Panc1 (cell line): ENCODE results near the gene FPR3. TPM values are rescaled to one million over a fixed set of nuclear protein-coding genes. Genes with fewer than 3 reads are reported as not detected.

Source experiments
- ATAC-seq: fragments of 200-7000 bp; cut with Tn5 transposase; 2 replicates; pipeline ENCODE4 v1.9.1; 2020; ENCODE audit warnings: mild to moderate bottlenecking, moderate library complexity
- BruUV-seq: library from RNA; stranded (reverse); fragments of 400-500 nt; replicated peaks from 2 replicates; lab custom pipeline; 2021; lab: Mats Ljungman, UMichigan
- CTCF ChIA-PET: fragments of 300-600 bp; sonication (Branson Sonifier 250); formaldehyde crosslinking; loops from one replicate; lab custom pipeline; 2022; ENCODE audit warnings: antibody characterized with exemption; lab: Charles Lee
- POLR2A ChIA-PET: fragments of 300-600 bp; sonication (Branson Sonifier 250); formaldehyde crosslinking; loops from one replicate; lab custom pipeline; 2022; ENCODE audit warnings: antibody characterized with exemption; lab: Charles Lee
- DNase-seq: peaks from one replicate; pipeline ENCODE4 v3.0.0-alpha.2; 2010; ENCODE audit warnings: low read depth, low spot score
- H3K27ac ChIP-seq: 2 replicates; pipeline ENCODE4 v1.5.1; 2011; ENCODE audit warnings: mild to moderate bottlenecking, low read length, inconsistent platforms
- H3K27me3 ChIP-seq: fragments of 200-500 bp; sonication (Bioruptor generic); 2 replicates; pipeline ENCODE4 v1.6.0; 2014; ENCODE audit warnings: low read length, inconsistent platforms; ENCODE audit not compliant: control insufficient read depth, insufficient read depth
- H3K36me3 ChIP-seq: fragments of 200-500 bp; sonication (Bioruptor generic); 2 replicates; pipeline ENCODE4 v1.5.1; 2014; ENCODE audit warnings: inconsistent platforms, mild to moderate bottlenecking, low read length, moderate library complexity; ENCODE audit not compliant: control insufficient read depth, insufficient read depth
- H3K4me1 ChIP-seq: 2 replicates; pipeline ENCODE4 v1.5.1; 2011; ENCODE audit warnings: inconsistent platforms, mild to moderate bottlenecking, low read length, moderate library complexity; ENCODE audit not compliant: control insufficient read depth, insufficient read depth
- H3K4me3 ChIP-seq, 2 experiments: 2 replicates each; pipeline ENCODE4 v1.5.1; 2011 to 2012; ENCODE audit warnings: low read depth in 2 of 2, low read length in 2 of 2, mild to moderate bottlenecking in 2 of 2, inconsistent platforms in 1 of 2, moderate library complexity in 1 of 2
- H3K9me3 ChIP-seq: fragments of 200-500 bp; sonication (Bioruptor generic); 2 replicates; pipeline ENCODE4 v1.5.1; 2014; ENCODE audit warnings: low read depth, mild to moderate bottlenecking, inconsistent platforms, low read length, moderate library complexity; ENCODE audit not compliant: control insufficient read depth, insufficient read depth
- POLR2AphosphoS5 ChIP-seq: IDR thresholded peaks from 2 replicates; pipeline ENCODE4 v1.6.1; 2012; ENCODE audit warnings: mild to moderate bottlenecking, low read depth, low read length, moderate library complexity
- SIN3A ChIP-seq: IDR thresholded peaks from 2 replicates; pipeline ENCODE4 v1.6.1; 2012; ENCODE audit warnings: low read depth, mild to moderate bottlenecking, low read length, moderate library complexity, borderline replicate concordance; ENCODE audit not compliant: insufficient read depth
- TCF7L2 ChIP-seq: IDR thresholded peaks from 2 replicates; pipeline ENCODE4 v1.6.1; 2011; ENCODE audit warnings: mild to moderate bottlenecking, low read depth, low read length, inconsistent platforms
- in situ Hi-C: cut with HindIII; loops from 2 replicates; pipeline ENCODE4 v1.10.0; 2016; ENCODE audit warnings: low sequenced_read_pairs, low pct_unique_long_range_greater_than_20kb
- intact Hi-C: fragments of 100-400 bp; cut with micrococcal nuclease; formaldehyde crosslinking; loops from one replicate; pipeline ENCODE4 v1.10.0; 2022; ENCODE audit not compliant: unreplicated experiment
- total RNA-seq: library from RNA; stranded (reverse); gene quantifications from one replicate; pipeline ENCODE4 v1.2.1, GENCODE V29; 2021; ENCODE audit not compliant: unreplicated experiment
- TF ChIP-seq, protein P1 (sequence below), 2 experiments: IDR thresholded peaks; 2 replicates each; pipeline ENCODE4 v1.6.1; 2011 to 2012; ENCODE audit warnings: low read depth in 2 of 2, control low read depth in 1 of 2, low read length in 1 of 2, mild to moderate bottlenecking in 1 of 2, moderate library complexity in 1 of 2; ENCODE audit not compliant: insufficient read depth in 1 of 2
- TF ChIP-seq, protein P2 (sequence below): fragments of 450-650 bp; IDR thresholded peaks from 2 replicates; pipeline ENCODE4 v1.5.1; 2017; ENCODE audit warnings: mild to moderate bottlenecking

The FPR3 gene
- total RNA-seq, 1 experiment from 2014 or later = 0.08 TPM

DNA sequence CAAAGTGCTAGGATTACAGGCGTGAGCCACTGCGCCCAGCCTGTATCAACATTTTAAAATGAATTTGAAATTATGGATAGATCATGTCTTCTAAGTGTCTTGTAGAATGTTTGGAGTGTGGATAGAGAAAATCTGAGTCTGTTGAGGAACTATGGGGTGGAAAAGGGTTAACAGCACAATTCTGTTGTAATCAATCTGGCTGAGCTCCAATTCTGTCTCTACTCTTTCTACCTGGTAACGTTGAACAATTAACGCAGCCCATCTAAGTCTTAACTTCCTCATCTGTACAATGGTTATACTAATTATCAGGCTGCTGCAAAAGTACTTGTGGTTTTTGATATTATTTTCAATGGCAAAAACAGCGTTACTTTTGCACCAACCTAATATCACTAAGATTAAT, 29.9 kb upstream of the FPR3 start:
- no peaks in the 10 kb centered on the region for H3K9me3 ChIP-seq
- no peaks in the 10 kb centered on the region; the same call in 1 of the 2 replicates for H3K27me3 ChIP-seq
- no TSS peak for BruUV-seq
- H3K36me3 ChIP-seq = no peaks in the 10 kb centered on the region
- no peak overlapping the region for H3K27ac ChIP-seq
- H3K4me1 ChIP-seq = no peaks in the 10 kb centered on the region
- in situ Hi-C loops (no loop called here), intact Hi-C loops (no loop called here)
- TF ChIP-seq, protein P1, sequence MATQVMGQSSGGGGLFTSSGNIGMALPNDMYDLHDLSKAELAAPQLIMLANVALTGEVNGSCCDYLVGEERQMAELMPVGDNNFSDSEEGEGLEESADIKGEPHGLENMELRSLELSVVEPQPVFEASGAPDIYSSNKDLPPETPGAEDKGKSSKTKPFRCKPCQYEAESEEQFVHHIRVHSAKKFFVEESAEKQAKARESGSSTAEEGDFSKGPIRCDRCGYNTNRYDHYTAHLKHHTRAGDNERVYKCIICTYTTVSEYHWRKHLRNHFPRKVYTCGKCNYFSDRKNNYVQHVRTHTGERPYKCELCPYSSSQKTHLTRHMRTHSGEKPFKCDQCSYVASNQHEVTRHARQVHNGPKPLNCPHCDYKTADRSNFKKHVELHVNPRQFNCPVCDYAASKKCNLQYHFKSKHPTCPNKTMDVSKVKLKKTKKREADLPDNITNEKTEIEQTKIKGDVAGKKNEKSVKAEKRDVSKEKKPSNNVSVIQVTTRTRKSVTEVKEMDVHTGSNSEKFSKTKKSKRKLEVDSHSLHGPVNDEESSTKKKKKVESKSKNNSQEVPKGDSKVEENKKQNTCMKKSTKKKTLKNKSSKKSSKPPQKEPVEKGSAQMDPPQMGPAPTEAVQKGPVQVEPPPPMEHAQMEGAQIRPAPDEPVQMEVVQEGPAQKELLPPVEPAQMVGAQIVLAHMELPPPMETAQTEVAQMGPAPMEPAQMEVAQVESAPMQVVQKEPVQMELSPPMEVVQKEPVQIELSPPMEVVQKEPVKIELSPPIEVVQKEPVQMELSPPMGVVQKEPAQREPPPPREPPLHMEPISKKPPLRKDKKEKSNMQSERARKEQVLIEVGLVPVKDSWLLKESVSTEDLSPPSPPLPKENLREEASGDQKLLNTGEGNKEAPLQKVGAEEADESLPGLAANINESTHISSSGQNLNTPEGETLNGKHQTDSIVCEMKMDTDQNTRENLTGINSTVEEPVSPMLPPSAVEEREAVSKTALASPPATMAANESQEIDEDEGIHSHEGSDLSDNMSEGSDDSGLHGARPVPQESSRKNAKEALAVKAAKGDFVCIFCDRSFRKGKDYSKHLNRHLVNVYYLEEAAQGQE (IDR thresholded peaks at IDR 0.05; ENCODE audit: insufficient read depth in 1 of 2, low read depth in 2 of 2, low read length in 1 of 2) = no peak
- DNase-seq (no peak), ATAC-seq (no peak)
- no peak overlapping the region for H3K4me3 ChIP-seq
- ChIA-PET CTCF (no interaction called here), POLR2A (no interaction called here)

DNA sequence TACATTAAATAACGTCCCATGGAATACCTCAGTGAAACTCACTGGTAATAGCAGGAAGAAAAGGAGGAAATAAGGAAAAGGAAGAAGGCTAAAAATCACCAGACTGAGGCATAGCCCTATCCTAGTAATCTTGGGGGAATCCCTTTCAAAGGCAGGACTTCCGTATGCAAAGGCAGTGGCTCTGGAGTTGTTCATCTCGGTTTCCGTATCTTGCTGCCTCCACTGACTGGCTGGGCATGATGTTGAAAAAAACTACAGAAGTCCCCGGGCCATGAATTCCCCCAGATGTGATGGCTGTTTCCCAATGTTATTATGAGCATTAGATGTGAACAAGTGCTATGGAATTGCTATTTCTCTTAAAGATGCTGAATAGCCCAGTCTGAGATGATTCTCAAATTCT, 28.5 kb upstream of the FPR3 start:
- H3K27ac ChIP-seq = no peak overlapping the region
- H3K4me1 ChIP-seq = no peaks in the 10 kb centered on the region
- no peak for DNase-seq
- in situ Hi-C loops = no loop called here
- TF ChIP-seq TCF7L2 (no peak), POLR2AphosphoS5 (no peak), SIN3A (no peak)
- TF ChIP-seq, protein P1 (IDR thresholded peaks at IDR 0.05; ENCODE audit: insufficient read depth in 1 of 2, low read depth in 2 of 2, low read length in 1 of 2) = no peak
- TF ChIP-seq, protein P2, sequence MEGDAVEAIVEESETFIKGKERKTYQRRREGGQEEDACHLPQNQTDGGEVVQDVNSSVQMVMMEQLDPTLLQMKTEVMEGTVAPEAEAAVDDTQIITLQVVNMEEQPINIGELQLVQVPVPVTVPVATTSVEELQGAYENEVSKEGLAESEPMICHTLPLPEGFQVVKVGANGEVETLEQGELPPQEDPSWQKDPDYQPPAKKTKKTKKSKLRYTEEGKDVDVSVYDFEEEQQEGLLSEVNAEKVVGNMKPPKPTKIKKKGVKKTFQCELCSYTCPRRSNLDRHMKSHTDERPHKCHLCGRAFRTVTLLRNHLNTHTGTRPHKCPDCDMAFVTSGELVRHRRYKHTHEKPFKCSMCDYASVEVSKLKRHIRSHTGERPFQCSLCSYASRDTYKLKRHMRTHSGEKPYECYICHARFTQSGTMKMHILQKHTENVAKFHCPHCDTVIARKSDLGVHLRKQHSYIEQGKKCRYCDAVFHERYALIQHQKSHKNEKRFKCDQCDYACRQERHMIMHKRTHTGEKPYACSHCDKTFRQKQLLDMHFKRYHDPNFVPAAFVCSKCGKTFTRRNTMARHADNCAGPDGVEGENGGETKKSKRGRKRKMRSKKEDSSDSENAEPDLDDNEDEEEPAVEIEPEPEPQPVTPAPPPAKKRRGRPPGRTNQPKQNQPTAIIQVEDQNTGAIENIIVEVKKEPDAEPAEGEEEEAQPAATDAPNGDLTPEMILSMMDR = no peak
- CTCF ChIA-PET = no interaction called here
- no peaks in the 10 kb centered on the region for H3K9me3 ChIP-seq
- no peak for ATAC-seq
- no peaks in the 10 kb centered on the region for H3K27me3 ChIP-seq
- intact Hi-C loops = no loop called here
- BruUV-seq = no TSS peak
- POLR2A ChIA-PET = no interaction called here
- no peak overlapping the region for H3K4me3 ChIP-seq
- no peaks in the 10 kb centered on the region for H3K36me3 ChIP-seq
